Astrocyte (in vitro differentiated cells and primary cell): Measurements from ENCODE around the gene LTC4S.

Experiments used
- CTCF ChIP-seq: IDR thresholded peaks from 2 replicates; pipeline ENCODE4 v1.5.1; 2011; ENCODE audit warnings: low read depth, mild to moderate bottlenecking, inconsistent platforms, low read length, moderate library complexity; ENCODE audit not compliant: insufficient read depth
- EZH2 ChIP-seq: IDR thresholded peaks from 2 replicates; pipeline ENCODE4 v1.6.1; 2012; ENCODE audit warnings: mild to moderate bottlenecking, low read length, inconsistent platforms; ENCODE audit not compliant: insufficient read depth

- TF ChIP-seq CTCF (no peak), EZH2 (no peak)
Measured at GRCh38 chr5:179816401-179816795, 22.6 kb downstream of the LTC4S start.
